ENCODE data around the gene AK3.

The AK3 gene

DNA sequence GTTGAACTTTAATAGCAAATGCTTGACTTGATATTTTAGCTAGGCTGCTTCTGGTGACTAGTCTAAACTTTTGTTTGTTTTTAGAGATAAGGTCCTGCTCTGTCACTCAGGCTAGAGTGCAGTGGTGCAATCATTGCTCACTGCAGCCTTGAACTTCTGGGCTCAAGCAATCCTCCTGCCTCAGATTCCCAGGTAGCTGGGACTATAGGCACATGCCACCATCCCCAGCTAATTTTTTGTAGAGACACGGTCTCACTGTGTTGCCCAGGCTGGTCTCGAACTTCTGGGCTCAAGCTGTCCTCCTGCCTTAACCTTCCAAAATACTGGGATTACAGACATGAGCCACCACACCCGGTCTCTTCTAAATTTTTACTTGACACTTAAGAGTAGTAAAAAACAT, 40.9 kb downstream of the AK3 start:
- H3K4me3 ChIP-seq (ENCODE audit: insufficient read depth, low read length, poor library complexity, severe bottlenecking) = no peak overlapping the region
- peaks cover 5% of the 10 kb centered on the region; the same call in 1 of the 2 replicates for H3K79me2 ChIP-seq (ENCODE audit: insufficient read depth, low read length)
- no peaks in the 10 kb centered on the region for H3K27me3 ChIP-seq (ENCODE audit: low read length)
- H3K27ac ChIP-seq (ENCODE audit: low read depth, low read length) = no peak overlapping the region
- no peak overlapping the region for H2AFZ ChIP-seq (ENCODE audit: low read depth, low read length, severe bottlenecking)
- TF ChIP-seq, protein P1, sequence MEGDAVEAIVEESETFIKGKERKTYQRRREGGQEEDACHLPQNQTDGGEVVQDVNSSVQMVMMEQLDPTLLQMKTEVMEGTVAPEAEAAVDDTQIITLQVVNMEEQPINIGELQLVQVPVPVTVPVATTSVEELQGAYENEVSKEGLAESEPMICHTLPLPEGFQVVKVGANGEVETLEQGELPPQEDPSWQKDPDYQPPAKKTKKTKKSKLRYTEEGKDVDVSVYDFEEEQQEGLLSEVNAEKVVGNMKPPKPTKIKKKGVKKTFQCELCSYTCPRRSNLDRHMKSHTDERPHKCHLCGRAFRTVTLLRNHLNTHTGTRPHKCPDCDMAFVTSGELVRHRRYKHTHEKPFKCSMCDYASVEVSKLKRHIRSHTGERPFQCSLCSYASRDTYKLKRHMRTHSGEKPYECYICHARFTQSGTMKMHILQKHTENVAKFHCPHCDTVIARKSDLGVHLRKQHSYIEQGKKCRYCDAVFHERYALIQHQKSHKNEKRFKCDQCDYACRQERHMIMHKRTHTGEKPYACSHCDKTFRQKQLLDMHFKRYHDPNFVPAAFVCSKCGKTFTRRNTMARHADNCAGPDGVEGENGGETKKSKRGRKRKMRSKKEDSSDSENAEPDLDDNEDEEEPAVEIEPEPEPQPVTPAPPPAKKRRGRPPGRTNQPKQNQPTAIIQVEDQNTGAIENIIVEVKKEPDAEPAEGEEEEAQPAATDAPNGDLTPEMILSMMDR (IDR thresholded peaks at IDR 0.05; ENCODE audit: insufficient read depth, low read length, poor library complexity, severe bottlenecking) = no peak
- no peak for TF ChIP-seq EZH2phosphoT487 (conservative IDR thresholded peaks at IDR 0.05; ENCODE audit: low read length)
- H3K9me3 ChIP-seq (ENCODE audit: insufficient read depth, low read length) = no peaks in the 10 kb centered on the region
- no peak overlapping the region for H3K4me2 ChIP-seq (ENCODE audit: low read depth, low read length, poor library complexity, severe bottlenecking)
- peaks cover 5% of the 10 kb centered on the region; the same call in 1 of the 2 replicates for H3F3A ChIP-seq (ENCODE audit: insufficient read depth)
- H3K36me3 ChIP-seq (ENCODE audit: low read length) = peaks cover 54% of the 10 kb centered on the region
- H3K9ac ChIP-seq (ENCODE audit: low read length) = no peak overlapping the region
- H3K9me2 ChIP-seq (replicated peaks; ENCODE audit: insufficient read depth, low read length) = no peaks in the 10 kb centered on the region
- H4K20me1 ChIP-seq (ENCODE audit: low read depth, low read length) = 0 out of 2 replicates have a peak, but pooled peaks cover 5% of the 10 kb centered on the region

DNA sequence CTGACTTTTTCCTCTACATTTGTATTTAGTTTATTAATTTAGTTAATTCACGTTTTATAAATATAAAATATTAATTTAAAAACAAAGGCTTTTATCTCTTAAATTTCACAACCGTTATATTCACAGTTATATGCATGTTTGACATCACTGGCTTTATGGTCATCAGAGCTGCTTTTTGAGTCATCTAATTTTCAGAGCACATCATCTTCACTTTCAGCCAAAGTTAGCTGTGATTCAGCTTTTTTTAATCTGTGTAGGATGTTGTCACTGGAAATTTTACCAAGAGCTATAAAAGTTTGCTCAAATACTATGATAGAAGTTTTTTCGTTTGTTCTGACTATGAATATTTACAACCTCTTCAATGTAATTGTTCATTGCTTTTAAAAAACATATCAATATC, 49.2 kb downstream of the AK3 start:
- no peak overlapping the region for H3K4me3 ChIP-seq (ENCODE audit: insufficient read depth, low read length, poor library complexity, severe bottlenecking)
- no peaks in the 10 kb centered on the region for H3K27me3 ChIP-seq (ENCODE audit: low read length)
- H3K36me3 ChIP-seq (ENCODE audit: low read length) = peaks cover 29% of the 10 kb centered on the region
- H3K27ac ChIP-seq (ENCODE audit: low read depth, low read length) = no peak overlapping the region
- H3F3A ChIP-seq (ENCODE audit: insufficient read depth) = no peaks in the 10 kb centered on the region; the same call in 1 of the 2 replicates
- H3K9me3 ChIP-seq (ENCODE audit: insufficient read depth, low read length) = no peaks in the 10 kb centered on the region
- no peak overlapping the region for H2AFZ ChIP-seq (ENCODE audit: low read depth, low read length, severe bottlenecking)
- peaks cover 26% of the 10 kb centered on the region for H3K79me2 ChIP-seq (ENCODE audit: insufficient read depth, low read length)
- no peak overlapping the region for H3K9ac ChIP-seq (ENCODE audit: low read length)
- no peak overlapping the region for H3K4me2 ChIP-seq (ENCODE audit: low read depth, low read length, poor library complexity, severe bottlenecking)
- no peak for TF ChIP-seq EZH2phosphoT487 (conservative IDR thresholded peaks at IDR 0.05; ENCODE audit: low read length)
- TF ChIP-seq, protein P1 (IDR thresholded peaks at IDR 0.05; ENCODE audit: insufficient read depth, low read length, poor library complexity, severe bottlenecking) = no peak
- H3K9me2 ChIP-seq (replicated peaks; ENCODE audit: insufficient read depth, low read length) = no peaks in the 10 kb centered on the region
- H4K20me1 ChIP-seq (ENCODE audit: low read depth, low read length) = no peaks in the 10 kb centered on the region

GRCh38 chr9:4690144-4690543, 50.9 kb downstream of the AK3 start:
- Histone ChIP-seq H3K36me3 (ENCODE audit: low read length) (peaks cover 37% of the 10 kb centered on the region), H3K9ac (ENCODE audit: low read length) (no peak overlapping the region), H3K79me2 (ENCODE audit: insufficient read depth, low read length) (peaks cover 22% of the 10 kb centered on the region), H3K4me2 (ENCODE audit: low read depth, low read length, poor library complexity, severe bottlenecking) (no peak overlapping the region), H4K20me1 (ENCODE audit: low read depth, low read length) (no peaks in the 10 kb centered on the region), H3K4me3 (ENCODE audit: insufficient read depth, low read length, poor library complexity, severe bottlenecking) (no peak overlapping the region), H3K9me2 (replicated peaks; ENCODE audit: insufficient read depth, low read length) (no peaks in the 10 kb centered on the region), H3F3A (ENCODE audit: insufficient read depth) (peaks cover 4% of the 10 kb centered on the region), H3K9me3 (ENCODE audit: insufficient read depth, low read length) (no peaks in the 10 kb centered on the region), H3K27me3 (ENCODE audit: low read length) (no peaks in the 10 kb centered on the region), H2AFZ (ENCODE audit: low read depth, low read length, severe bottlenecking) (no peak overlapping the region), H3K27ac (ENCODE audit: low read depth, low read length) (no peak overlapping the region)
- TF ChIP-seq, protein P1 (IDR thresholded peaks at IDR 0.05; ENCODE audit: insufficient read depth, low read length, poor library complexity, severe bottlenecking) = no peak
- no peak for TF ChIP-seq EZH2phosphoT487 (conservative IDR thresholded peaks at IDR 0.05; ENCODE audit: low read length)
